GM18508 (cell line): Measurements from ENCODE around the gene ST7.
"Not testable (repeated sequence)": the region's sequence is repeated elsewhere in the genome, so short reads cannot be mapped to it uniquely, and the experiment has no call there.

Source experiments
- ATAC-seq: cut with Tn5 transposase; IDR thresholded peaks from one replicate; pipeline ENCODE4 v1.9.1; 2021; ENCODE audit warnings: moderate number of reproducible peaks; ENCODE audit not compliant: insufficient read depth, unreplicated experiment

Gene ST7

DNA sequence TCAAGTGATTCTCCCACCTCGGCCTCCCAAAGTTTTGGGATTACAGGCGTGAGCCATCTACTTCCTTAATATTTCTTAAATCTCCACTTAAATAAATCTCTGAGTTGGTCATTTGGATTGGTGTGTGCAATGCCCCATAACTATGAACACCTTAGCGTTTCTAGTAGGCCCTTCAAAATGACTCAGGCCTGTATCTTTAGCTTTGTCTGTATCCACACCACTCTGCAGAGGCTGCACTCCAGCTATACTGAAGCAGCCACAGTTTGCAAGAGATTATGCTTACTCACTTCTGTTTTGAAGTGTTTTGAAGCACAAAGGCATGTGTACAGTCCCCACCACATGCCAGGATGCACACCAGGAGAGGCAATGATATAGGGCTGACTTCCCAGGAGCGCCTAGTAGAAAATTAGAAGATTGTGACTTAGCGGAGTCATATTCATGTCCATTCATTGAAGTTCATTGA is 2.4 kb upstream of the ST7 start:
- ATAC-seq = no peak

DNA sequence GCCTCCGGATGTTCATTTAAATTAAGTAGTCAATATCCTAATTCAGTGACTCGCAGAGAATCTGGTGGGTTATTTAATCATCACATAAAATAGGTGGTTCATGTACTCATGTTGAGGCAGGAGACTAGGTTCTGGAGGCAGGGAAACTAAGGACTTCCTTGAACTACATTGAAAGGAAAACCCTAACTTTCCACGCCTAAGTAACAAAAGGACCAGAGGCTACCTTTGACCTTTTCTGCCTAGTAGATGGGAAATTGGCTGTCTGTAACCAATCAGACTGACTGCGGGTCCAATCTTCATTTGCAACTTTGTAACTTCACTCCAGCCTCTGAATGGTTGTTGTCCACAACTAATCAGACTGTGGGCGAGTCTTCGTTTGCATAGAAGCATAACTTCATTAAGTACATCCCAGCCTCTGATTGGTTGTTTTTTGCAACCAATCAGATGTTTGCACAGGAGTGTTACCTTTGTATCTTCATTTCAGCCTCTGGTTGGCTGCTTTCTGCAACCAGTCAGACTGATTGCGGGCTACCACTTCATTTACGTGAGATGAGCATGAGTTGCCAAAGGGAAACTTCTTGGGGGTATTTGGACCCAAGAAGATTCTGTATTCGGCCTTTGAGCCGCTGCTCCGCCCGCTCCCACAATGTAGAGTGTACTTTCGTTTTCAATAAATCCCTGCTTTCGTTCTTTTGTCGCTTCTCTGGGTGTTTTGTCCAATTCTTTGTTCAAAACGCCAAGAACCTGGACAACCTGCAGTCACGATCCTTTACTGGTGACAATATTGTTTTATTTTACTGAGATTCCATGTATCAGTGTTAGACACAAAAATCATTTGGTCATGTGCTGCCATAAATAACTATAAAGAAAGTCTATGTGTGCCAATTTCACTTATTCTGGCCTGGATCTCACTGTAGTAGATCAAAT is 1.7 kb upstream of the ST7 start:
- ATAC-seq = no peak

DNA sequence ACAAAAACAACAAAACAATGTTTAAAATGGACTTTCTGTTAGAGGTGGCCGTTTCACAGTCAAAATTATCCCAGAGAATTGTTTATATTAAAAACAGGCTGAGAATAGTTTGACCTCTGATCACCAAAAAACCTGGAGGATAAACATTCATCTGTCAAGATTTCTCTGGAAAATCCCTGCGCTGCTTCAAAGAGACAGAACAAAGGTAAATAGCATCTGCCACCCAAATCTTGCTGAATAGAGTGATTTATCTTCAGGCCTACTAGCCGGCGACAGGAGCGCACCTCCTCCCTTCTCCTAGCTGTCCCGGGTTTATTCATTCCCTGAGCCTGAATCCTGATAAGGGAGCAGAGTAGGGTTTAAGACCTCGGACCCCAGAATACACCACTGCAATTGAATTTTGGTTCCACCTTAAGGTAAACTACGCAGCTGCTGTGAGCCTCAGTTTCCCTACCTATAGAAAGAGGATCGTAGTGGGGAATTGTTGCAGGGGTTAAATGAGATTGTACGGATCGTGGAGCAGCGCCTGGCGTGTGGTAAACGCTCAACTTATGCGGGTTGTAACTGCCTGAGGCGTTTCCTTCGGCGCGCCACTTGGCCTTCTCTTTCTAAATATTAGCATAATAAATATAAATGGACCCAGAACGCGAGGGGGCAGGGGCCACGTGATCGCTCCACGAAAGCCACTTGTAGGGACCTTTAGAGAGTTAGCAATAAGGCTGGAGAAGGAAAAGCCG is 498 bp upstream of the ST7 start:
- no peak for ATAC-seq

DNA sequence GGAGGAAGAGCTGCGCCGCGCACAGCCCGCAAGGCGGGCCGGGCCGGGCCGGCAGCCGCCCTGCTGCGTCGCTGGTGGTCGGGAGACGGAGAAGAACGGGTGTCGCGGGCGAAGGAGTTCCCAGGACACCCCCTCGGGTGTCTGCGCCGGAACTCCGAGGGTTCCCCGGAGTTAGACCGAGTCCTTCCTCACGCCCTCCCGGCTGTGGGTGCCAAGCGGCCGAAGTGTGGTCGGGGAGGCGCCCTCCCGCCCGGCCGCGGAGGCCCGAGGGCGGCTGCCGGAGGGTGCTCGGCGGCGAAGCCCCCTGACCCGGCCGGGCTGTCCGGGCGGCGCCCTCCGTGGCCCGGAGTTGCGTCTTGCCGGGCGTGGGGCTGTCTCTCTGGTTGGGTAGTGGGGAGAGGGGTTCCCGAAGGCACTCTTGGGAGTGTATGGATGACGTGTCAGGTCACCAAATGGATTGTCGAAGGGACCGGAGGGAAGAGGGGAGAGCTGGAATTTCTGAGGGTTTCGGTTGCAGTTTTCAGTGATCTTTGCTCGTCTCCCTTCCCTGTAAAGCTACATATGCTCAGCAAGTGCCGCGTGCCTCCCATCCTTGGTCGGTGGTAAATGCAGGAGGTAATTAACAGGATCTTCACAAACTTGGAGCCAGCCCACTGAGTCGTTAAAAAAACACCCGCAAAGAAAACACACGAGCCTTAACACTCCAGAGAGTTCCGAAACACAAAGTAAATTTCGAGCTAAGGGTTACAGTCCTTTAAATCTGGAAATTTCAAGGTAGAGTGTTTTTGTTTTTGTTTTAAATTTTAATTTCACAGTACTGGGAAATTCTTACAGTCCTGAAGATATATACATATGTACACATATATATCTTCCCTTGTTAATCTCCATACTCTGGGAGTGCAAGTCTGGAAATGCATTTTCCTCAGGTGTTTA is 871 bp downstream of the ST7 start:
- no peak for ATAC-seq

DNA sequence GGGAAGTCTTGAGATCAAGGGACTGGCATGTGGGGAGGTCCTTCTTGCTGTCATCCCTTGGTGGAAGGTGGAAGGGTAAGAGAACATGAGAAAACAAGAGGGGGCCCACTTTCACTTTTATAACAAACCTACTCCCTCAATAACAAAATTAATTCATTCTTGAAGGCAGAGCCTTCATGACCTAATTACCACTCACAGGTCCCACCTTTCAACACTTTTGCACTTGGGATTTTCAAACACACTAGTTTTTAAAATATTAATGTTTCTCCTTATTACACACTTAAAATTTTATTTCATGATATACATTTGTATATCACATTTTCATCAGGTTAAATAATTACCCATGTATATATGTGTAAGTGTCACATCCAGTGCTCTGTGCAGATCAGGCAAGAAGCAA is 2.0 kb downstream of the ST7 start:
- ATAC-seq = no peak

DNA sequence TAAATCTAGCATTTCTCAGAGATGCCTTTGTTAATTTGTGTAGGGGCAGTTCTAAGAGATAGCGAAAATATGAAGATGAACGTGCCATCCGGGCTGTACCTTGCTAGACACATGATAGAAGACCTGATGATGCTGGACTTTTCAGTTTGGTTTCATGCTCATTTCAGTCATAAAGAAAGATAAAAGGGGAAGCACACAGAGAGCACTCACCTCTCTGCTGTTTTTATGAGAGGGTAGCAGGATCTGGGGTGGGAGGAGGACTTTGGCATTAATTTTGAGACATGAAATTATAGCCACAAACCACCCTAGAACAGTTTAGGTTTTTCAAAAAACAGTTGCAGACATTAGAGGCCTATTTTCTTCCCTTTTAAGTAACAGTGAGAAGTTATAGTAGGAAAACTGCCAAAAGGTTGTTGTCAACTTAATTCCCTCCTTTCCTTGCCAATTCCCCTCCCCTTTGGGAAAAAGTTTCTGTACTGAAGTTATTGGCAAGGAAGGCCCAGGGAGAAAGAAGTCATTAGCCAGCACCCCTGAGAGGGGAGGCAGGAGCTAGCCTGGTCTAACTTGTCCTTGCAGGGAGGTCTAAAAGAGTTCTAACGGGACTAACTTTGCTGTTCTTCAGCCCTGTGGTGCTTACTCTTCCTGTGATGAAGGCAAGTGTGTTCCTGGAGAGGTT is 2.6 kb downstream of the ST7 start:
- ATAC-seq = peak; percentile 81

DNA sequence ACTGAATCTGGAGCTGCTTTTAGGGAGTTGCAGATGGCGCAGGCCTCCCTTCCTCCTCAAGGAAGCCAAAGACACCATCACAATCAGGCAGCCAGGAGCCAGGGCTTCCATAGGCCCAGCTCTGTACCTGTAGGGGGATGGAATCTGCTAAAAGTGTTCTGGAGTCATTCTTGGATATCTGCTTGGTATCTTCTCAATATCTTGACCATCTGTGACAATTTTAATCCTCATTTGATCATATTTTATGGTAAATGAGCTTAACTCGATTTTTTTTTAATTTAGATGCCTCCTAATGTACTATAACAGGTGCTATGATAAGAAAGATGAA is 3.1 kb downstream of the ST7 start:
- ATAC-seq = no peak

DNA sequence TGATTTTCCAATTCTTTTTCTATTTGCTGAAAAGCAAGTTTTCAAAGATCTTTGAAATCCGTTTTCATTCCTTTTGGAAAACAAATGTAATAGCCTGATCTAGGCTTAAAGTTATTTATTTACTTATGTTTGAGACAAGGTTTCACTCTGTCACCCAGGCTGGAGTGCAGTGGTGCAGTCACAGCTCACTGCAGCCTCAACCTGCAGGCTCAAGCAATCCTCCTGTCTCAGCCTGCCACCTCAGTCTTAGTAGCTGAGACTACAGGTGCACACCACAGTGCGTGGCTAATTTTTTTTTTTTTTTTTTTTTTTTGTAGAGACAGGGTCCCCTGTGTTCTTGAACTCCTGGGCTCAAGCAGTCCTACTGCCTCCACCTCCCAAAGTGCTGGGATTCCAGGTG is 4.6 kb downstream of the ST7 start:
- peak; percentile 39 for ATAC-seq

DNA sequence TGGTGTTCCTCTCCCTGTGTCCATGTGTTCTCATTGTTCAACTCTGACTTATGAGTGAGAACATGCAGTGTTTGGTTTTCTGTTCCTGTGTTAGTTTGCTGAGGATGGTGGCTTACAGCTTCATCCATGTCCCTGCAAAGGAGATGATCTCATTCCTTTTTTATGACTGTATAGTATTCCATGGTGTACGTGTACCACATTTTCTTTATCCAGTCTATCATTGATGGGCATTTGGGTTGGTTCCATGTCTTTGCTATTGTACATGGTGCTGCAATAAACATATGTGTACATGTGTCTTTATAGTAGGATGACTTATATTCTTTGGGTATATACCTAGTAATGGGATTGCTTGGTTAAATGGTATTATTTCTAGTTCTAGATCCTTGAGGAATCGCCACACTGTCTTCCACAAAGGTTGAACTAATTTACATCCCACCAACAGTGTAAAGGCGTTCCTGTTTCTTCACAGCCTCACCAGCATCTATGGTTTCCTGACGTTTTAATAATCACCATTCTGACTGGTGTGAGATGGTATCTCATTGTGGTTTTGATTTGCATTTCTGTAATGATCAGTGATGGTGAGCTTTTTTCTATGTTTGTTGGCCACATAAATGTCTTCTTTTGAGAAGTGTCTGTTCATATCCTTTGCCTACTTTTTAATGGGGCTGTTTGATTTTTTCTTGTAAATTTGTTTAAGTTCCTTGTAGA is 8.8 kb downstream of the ST7 start:
- not testable (repeated sequence) for ATAC-seq

DNA sequence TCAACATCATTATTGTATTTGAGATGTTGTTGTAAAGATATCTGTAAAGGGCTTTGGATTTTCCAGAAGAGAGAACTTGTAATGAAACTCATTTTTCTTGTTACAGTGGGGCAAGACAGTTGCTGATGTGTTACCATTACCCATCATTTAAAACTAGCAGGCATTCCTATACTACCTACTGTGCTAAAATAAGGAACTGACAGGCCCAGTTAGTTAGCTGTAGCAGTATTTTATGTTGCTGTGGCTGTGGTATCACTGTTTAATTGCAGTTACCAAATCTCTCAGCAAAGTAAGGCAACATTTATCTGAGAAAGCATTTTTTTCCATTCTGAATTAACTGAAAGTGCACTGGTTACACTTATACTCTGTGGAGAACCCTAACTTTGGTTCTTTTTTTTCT is 9.9 kb downstream of the ST7 start:
- ATAC-seq = no peak

DNA sequence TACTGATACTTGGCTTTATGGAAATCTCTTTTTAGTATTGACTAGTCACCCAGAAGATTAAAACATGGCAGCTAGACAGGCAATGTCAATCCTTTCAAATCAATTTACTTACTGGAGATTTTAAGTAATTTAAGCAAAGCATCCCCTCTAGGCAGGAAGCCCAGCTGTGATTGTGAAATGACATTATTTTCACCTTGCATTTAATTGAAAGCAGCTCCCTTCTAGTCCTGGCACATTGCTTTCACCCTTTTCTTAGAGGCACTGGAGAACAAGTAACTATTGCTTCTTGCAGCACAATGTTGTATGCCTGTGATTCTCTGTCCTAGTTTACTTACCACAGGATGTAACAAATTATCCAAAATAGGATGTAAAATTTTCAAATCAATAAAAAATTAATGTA is 13.3 kb downstream of the ST7 start:
- no peak for ATAC-seq

DNA sequence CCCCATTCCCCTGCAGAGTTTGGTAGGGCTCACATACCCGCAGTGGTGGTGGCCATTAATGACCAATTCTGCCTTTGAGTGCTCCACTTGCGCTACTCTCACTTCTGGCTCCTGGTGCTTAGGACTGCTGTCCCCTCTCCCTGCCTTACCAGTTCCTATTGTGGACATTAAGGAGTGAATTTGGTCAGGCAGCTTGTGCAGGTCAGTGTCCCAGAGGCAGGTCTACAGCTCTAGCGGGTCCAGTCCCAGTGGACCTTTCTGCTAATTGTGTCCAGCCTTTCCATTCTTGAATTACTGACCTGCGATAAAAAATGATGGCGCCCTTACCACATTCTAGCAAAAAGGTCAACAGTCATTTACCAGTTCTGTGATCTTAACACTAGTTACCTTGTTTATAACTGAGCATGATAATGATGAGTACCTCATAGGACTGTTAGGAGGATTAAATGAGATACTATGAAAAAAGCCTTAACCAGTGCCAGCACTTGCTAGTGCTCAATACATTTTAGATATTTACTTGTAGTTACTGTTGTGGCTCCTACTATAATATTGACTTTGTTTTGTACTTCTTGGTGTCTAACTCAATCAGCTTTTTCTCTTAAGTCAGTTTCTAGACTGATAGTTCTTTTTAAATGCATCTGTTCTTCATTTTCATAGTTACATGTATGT is 14.1 kb downstream of the ST7 start:
- ATAC-seq = no peak

DNA sequence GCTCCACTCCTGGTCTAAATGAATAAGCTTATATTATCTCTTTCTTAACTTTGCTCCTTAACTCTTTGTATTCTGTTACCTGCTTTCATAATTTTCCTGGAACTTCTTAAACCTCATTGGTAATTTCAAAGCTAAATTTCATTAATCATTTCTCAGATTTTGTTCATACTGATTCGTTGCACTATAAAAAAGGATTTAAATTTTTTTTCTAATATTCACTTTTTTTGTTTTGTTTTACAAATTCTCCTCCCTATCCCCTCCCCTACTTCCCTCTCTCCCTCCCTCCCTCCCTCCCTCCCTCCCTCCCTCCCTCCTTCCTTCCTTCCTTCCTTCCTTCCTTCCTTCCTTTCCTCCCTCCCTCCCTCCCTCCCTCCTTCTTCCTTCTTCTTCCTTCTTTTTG is 14.7 kb downstream of the ST7 start:
- ATAC-seq = no peak

DNA sequence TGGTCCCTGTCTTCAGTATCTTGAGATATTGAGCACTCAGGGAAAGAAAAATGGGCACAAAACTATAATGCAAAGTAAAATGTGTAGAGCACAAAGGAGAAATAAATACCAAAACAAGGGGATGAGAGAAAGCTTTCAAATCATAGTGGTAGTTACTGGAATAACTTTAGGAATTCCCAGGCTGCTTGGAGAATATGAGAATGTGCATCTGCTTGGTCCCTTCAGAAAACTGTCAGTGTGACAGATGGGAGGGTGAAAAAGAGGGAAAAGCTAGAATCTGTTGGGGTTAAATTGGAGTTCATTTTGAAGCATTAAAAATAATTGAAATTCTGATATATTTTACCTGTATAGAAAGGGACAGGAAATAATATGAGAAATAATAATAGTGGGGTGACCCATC is 15.3 kb downstream of the ST7 start:
- no peak for ATAC-seq

DNA sequence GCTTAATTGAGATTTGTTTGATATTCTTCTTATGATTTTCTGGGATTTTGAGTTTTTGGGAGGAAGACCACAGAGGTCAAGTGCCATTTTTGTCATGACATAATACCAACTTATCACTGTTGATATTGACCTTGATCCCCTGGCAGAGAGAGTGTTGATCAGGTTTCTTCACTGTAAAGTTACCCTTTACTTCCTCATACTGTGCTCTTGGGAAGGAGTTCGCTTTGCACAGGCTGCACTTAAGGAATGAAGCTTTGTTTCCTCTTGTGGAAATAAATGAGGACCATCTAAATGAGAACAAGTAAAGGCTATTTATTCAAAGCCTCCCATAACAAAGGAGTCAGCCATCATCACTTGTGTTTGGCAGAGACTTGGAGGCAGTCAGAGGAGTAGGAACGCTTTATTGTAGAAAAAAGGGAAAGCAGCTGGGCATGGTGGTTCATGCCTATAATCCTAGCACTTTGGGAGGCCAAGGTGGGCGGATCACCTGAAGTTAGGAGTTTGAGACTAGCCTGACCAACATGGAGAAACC is 16.1 kb downstream of the ST7 start:
- no peak for ATAC-seq

DNA sequence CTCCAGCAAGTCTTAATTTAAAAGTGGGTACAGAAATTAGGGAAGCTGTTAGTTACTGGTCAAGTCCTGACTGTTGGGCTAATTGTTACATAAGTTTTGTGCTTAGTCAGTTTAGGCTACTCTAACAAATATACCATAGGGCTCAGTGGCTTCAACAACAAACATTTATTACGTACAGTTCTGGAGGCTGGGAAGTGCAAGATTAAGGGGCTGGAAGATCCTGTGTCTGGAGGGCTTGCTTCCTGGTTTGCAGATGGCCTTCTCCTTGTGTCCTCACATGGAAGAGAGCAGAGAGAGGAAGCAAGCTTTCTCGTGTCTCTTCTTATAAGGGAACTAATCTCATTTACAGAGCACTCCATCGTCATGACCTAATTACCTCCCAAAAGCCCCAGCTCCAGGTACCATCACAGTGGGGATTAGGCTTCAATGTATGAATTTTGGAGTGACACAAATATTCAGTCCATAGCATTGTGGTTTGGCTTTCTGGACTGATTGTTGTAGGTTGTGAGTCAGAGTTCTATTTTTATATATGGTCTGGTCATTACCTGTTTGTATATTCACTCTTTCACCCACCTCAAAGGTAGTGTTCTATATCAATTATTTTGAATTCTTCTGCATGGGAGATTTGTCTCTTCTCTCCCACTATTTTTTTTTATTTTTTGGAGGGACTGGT is 17.1 kb downstream of the ST7 start:
- peak; percentile 51 for ATAC-seq

DNA sequence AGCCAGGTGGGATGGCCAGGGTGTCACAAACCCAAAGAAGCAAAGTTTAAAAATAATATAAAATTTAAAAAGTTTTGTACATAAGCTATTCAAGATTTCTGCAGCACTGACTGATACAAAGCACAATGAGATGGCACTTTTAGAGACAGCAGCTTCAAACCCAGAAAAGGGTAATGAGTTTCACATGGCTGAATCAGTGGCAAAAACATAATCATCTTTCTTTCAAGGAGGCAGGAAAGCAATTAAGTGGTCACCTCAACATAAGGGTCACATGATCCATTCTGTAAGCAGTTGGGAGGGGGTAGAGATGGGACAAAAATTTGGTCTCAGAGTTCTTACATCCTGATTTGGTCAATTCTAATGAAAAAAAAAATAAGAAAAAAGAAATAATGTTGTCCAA is 17.9 kb downstream of the ST7 start:
- ATAC-seq = not testable (repeated sequence)

DNA sequence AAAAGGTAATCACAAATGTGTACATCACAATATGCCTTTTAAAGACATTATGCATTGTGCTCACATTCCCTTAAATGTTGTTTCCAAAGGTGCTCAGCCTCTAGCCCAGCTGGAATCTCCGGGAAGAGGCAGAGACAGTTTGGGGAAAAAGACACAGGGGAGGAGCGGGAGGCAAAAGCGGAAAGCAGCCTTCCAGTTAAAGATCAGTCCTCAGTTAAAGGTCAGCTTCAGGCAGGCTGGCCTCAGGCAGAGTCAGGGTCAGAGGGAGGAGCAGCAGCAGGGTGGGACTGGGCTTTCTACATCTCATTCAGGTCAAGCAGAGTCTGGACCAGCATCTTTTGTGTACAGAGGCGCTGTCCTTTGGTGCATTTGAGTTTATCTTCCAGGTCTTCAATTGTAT is 18.6 kb downstream of the ST7 start:
- ATAC-seq = no peak
